ENCODE data around the gene SLC66A3.

DNA sequence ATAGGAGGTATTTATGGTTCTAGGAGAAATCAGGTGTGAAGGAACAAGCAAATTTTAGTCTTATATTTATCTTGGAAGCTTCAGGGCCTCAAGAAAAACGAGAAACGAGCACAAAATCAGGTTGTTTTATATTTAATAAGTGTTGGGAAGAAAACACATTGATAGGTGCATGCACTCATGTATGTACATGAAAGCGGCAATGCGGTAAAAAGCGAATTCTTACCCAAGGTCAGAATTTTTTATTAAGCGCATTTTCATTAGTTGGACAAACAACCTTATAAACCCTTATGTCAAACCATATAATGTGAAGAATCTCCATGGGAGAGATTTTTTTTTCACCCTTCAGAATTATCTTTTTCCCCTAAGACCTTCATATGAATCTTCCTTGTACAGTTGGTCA is 25.4 kb downstream of the SLC66A3 start:
- TF ChIP-seq ZBTB7A (IDR thresholded peaks at IDR 0.05; ENCODE audit: low read depth) (no peak), EP300 (IDR thresholded peaks at IDR 0.05; ENCODE audit: borderline replicate concordance) (no peak), USF1 (IDR thresholded peaks at IDR 0.05) (no peak), YY1 (IDR thresholded peaks at IDR 0.05; ENCODE audit: low read depth) (no peak), TEAD4 (IDR thresholded peaks at IDR 0.05) (no peak), CEBPB (IDR thresholded peaks at IDR 0.05) (no peak), NFIC (IDR thresholded peaks at IDR 0.05) (no peak), TAF1 (IDR thresholded peaks at IDR 0.05; ENCODE audit: low read depth) (no peak), RAD21 (IDR thresholded peaks at IDR 0.05; ENCODE audit: low read depth) (no peak), EGR1 (IDR thresholded peaks at IDR 0.05) (no peak), TCF12 (IDR thresholded peaks at IDR 0.05; ENCODE audit: low read depth) (no peak)
- TF ChIP-seq, protein P1, sequence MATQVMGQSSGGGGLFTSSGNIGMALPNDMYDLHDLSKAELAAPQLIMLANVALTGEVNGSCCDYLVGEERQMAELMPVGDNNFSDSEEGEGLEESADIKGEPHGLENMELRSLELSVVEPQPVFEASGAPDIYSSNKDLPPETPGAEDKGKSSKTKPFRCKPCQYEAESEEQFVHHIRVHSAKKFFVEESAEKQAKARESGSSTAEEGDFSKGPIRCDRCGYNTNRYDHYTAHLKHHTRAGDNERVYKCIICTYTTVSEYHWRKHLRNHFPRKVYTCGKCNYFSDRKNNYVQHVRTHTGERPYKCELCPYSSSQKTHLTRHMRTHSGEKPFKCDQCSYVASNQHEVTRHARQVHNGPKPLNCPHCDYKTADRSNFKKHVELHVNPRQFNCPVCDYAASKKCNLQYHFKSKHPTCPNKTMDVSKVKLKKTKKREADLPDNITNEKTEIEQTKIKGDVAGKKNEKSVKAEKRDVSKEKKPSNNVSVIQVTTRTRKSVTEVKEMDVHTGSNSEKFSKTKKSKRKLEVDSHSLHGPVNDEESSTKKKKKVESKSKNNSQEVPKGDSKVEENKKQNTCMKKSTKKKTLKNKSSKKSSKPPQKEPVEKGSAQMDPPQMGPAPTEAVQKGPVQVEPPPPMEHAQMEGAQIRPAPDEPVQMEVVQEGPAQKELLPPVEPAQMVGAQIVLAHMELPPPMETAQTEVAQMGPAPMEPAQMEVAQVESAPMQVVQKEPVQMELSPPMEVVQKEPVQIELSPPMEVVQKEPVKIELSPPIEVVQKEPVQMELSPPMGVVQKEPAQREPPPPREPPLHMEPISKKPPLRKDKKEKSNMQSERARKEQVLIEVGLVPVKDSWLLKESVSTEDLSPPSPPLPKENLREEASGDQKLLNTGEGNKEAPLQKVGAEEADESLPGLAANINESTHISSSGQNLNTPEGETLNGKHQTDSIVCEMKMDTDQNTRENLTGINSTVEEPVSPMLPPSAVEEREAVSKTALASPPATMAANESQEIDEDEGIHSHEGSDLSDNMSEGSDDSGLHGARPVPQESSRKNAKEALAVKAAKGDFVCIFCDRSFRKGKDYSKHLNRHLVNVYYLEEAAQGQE (IDR thresholded peaks at IDR 0.05; ENCODE audit: low read depth): no peak

All from Ishikawa (cell line).